Measurements from ENCODE around the gene RNF217.

DNA sequence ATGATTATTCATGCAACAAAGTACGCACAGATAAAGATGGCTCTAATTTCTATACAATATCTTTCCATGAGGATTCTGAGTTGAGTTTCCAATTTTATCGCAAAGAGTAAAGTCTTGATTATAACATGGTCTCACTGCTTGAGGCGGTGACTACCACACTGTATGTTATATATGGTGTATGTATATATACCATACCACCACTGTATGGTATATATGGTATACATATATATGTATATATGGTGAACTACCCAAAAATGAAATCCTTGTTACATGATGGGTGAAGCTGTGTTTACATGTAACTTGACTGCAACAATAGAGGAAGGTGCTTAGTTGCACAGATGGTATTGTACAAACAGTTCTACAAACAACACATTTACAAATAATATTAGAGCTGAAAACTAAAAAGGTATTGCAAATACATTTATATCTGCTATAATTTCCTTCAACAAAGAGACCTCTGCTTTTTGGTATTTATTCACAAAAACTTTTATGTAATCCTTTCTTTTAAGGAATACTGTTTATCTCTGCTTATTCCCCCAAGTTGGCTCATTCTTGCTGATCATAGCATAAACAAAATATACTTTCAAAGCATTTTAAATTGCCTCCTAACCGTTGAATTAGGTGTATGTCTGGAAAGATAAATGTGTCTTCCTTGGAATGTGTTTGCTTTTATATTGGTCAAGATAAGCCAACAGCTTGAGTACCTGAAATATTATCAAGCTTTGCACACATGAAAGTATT is 113.7 kb downstream of the RNF217 start:
- TF ChIP-seq, protein P1, sequence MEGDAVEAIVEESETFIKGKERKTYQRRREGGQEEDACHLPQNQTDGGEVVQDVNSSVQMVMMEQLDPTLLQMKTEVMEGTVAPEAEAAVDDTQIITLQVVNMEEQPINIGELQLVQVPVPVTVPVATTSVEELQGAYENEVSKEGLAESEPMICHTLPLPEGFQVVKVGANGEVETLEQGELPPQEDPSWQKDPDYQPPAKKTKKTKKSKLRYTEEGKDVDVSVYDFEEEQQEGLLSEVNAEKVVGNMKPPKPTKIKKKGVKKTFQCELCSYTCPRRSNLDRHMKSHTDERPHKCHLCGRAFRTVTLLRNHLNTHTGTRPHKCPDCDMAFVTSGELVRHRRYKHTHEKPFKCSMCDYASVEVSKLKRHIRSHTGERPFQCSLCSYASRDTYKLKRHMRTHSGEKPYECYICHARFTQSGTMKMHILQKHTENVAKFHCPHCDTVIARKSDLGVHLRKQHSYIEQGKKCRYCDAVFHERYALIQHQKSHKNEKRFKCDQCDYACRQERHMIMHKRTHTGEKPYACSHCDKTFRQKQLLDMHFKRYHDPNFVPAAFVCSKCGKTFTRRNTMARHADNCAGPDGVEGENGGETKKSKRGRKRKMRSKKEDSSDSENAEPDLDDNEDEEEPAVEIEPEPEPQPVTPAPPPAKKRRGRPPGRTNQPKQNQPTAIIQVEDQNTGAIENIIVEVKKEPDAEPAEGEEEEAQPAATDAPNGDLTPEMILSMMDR (IDR thresholded peaks at IDR 0.05) = no peak
- no peak for TF ChIP-seq POLR2A (IDR thresholded peaks at IDR 0.05)
- TF ChIP-seq EP300 (IDR thresholded peaks at IDR 0.05) = no peak
